ENCODE data around the gene CDC37. TPM values are rescaled to one million over a fixed set of nuclear protein-coding genes. Genes with fewer than 3 reads are reported as not detected.
A peak's percentile ranks its signal among the peaks of the same experiment; 100 is the strongest.

CDC37 gene
- polyA plus RNA-seq, 2 of the 4 experiments (the other 2 are of a cell fraction), result 152 to 214 TPM

DNA sequence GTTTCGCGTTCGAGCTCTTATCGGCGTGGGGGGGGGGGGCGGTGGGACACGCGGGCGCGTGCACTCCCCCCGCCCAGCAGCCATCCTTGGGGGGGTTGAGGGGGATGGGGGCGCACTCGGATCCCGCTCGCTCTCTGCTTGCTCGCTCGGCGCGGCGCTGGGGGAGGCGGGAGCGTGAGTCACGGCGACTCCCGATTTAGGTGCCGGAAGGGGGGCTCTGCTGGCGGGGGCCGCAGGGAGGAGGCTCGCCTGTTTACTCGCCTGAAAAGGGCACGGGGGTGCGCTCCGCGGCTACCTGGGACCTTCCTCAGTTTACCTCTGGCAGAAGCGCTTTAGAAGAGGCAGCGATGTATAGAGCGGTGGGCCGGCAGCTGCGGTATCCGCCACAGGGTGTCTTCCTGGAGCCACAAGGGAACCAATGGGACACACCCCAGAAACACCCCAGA, 15.9 kb upstream of the CDC37 start:
- no peak for FAIRE-seq

DNA sequence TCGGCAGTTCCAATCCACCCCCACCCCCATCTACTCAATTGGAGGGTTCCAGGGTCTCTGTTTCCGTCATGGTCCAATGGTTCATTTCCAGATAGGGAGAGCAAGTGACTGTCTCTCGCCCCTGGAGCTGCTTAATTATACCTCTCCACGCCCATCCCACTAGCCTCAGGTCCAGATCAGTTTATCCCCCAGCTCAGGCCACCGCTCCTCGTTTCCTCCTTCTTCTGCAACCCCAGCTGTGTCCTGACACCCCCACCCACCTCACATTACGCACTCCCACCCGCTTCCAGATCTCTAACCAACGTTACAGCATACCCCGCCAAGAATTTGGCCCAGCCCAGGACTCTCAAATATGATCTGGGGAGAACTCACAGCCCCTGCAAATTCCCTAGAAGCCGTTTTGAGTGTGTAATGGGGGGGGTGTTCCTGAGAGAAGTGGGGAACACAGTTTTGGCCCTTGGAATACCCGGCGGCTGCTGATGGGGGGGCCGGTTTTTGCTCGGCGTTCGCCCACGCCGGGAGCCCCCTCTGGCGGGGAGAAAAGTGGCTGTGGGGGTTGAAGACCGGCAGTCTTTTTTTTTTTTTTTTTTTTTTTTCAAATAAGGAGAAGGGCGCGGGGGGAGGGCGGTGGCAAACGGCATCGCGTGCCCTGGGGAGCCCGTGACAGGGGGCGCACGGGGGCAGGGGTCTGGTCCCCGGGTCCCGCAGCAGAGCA, 15.3 kb upstream of the CDC37 start:
- Histone ChIP-seq H3K4me2 (peak overlapping the region; percentile 95), H3K4me1 (peaks cover 25% of the 10 kb centered on the region), H3K27ac (peak overlapping the region; percentile 65 to 86), H3K4me3 (peak overlapping the region; percentile 52), H3K9me3 (0 out of 3 replicates have a peak, but pooled peaks cover 4% of the 10 kb centered on the region)
- 3% methylated on average over 21 of the region's 32 CpGs for WGBS (ENCODE audit: missing lambda C conversion rate)
- peak in 1 of 2 experiments; percentile 56 for DNase-seq (ENCODE audit: low read depth in 1 of 2, low spot score in 1 of 2)
- CTCF ChIA-PET, result interaction anchor here (0.8 to 7.1 kb wide), 10 partner anchors 9 to 231 kb away, joined by 3 to 172 read pairs (median 4); partner anchors contain the start of gene CDC37
- POLR2A ChIA-PET, result interaction anchor here (0.7 kb wide), 1 partner anchor 15 kb away, joined by 3 read pairs; the partner anchor contains the start of gene CDC37
- no peak for FAIRE-seq
- TF ChIP-seq NPAS2 (CRISPR knock-in tag; IDR thresholded peaks at IDR 0.05; ENCODE audit: borderline replicate concordance) (no peak), CBX8 (IDR thresholded peaks at IDR 0.05) (no peak), ZSCAN20 (CRISPR knock-in tag; IDR thresholded peaks at IDR 0.05) (no peak), NFE2L2 (conservative IDR thresholded peaks at IDR 0.05; ENCODE audit: low read length) (no peak), CEBPB (IDR thresholded peaks at IDR 0.05) (no peak), JUN (IDR thresholded peaks at IDR 0.05) (no peak), EHF (CRISPR knock-in tag; IDR thresholded peaks at IDR 0.05) (no peak), MAFK (IDR thresholded peaks at IDR 0.05; ENCODE audit: partially characterized antibody) (no peak)
- ATAC-seq, result peak; percentile 1 to 12; a peak in 3 of 6 replicates

More for the DNA sequence above, 15.9 kb upstream of the CDC37 start:
- Histone ChIP-seq H3K4me2 (peak overlapping the region; percentile 95), H3K27ac (peak overlapping the region; percentile 65 to 86), H3K4me3 (peak overlapping the region; percentile 52), H3K9me3 (0 out of 3 replicates have a peak, but pooled peaks cover 4% of the 10 kb centered on the region), H3K4me1 (peaks cover 30% of the 10 kb centered on the region)
- ATAC-seq, result peak; percentile 2 to 23; a peak in 3 of 6 replicates
- POLR2A ChIA-PET, result no interaction called here
- TF ChIP-seq FOSL2 (IDR thresholded peaks at IDR 0.05) (no peak), FOSL2 (CRISPR knock-in tag; IDR thresholded peaks at IDR 0.05) (peak; percentile 66), POLR2AphosphoS2 (conservative IDR thresholded peaks at IDR 0.05; ENCODE audit: low read length) (no peak), HOXA7 (CRISPR knock-in tag; IDR thresholded peaks at IDR 0.05) (no peak), KDM5A (IDR thresholded peaks at IDR 0.05) (no peak)
- 0% methylated on average over 6 of the region's 40 CpGs for WGBS (ENCODE audit: missing lambda C conversion rate)
- CTCF ChIA-PET, result interaction anchor here (1.0 kb wide), 1 partner anchor 231 kb away, joined by 3 read pairs; no protein-coding TSS in a partner anchor
- peak in 1 of 2 experiments; percentile 50 for DNase-seq (ENCODE audit: low read depth in 1 of 2, low spot score in 1 of 2)

DNA sequence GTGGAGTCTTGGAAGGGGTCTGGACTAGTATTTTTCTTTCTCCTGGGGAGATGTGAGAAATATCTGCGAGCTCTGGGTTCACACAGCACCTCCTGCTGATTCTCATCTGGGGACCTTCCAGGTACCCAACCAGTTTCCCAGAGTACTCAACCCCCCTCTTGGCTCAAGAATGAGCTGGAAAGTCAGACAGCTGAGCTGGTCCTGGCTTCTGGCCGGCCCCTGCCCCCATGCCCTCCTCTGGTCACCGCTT, 14.8 kb upstream of the CDC37 start:
- no peak for DNase-seq (ENCODE audit: low read depth in 1 of 2, low spot score in 1 of 2)
- peak overlapping the region; percentile 95 for H3K4me2 ChIP-seq
- CTCF ChIA-PET, result interaction anchor here (0.8 to 7.1 kb wide), 10 partner anchors 9 to 159 kb away, joined by 3 to 172 read pairs (median 4); partner anchors contain the start of gene CDC37

More for the DNA sequence above, 14.8 kb upstream of the CDC37 start:
- H3K9me3 ChIP-seq, result 0 out of 3 replicates have a peak, but pooled peaks cover 4% of the 10 kb centered on the region
- TF ChIP-seq NR3C1 (IDR thresholded peaks at IDR 0.05) (no peak), ZC3H11A (IDR thresholded peaks at IDR 0.05) (no peak), SMC3 (IDR thresholded peaks at IDR 0.05) (no peak)
- TF ChIP-seq, protein P1, sequence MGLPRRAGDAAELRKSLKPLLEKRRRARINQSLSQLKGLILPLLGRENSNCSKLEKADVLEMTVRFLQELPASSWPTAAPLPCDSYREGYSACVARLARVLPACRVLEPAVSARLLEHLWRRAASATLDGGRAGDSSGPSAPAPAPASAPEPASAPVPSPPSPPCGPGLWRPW (IDR thresholded peaks at IDR 0.05), result no peak
- TF ChIP-seq, protein P2, sequence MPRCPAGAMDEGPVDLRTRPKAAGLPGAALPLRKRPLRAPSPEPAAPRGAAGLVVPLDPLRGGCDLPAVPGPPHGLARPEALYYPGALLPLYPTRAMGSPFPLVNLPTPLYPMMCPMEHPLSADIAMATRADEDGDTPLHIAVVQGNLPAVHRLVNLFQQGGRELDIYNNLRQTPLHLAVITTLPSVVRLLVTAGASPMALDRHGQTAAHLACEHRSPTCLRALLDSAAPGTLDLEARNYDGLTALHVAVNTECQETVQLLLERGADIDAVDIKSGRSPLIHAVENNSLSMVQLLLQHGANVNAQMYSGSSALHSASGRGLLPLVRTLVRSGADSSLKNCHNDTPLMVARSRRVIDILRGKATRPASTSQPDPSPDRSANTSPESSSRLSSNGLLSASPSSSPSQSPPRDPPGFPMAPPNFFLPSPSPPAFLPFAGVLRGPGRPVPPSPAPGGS (IDR thresholded peaks at IDR 0.05), result no peak
- TF ChIP-seq, protein P3, sequence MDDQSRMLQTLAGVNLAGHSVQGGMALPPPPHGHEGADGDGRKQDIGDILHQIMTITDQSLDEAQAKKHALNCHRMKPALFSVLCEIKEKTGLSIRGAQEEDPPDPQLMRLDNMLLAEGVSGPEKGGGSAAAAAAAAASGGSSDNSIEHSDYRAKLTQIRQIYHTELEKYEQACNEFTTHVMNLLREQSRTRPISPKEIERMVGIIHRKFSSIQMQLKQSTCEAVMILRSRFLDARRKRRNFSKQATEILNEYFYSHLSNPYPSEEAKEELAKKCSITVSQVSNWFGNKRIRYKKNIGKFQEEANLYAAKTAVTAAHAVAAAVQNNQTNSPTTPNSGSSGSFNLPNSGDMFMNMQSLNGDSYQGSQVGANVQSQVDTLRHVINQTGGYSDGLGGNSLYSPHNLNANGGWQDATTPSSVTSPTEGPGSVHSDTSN (IDR thresholded peaks at IDR 0.05), result no peak
- peaks cover 24% of the 10 kb centered on the region for H3K4me1 ChIP-seq
- ATAC-seq (peak; percentile 6 to 17; a peak in 3 of 6 replicates), FAIRE-seq (no peak)
- peak overlapping the region; percentile 65 to 86 for H3K27ac ChIP-seq
- POLR2A ChIA-PET, result interaction anchor here (0.7 kb wide), 1 partner anchor 15 kb away, joined by 3 read pairs; the partner anchor contains the start of gene CDC37
- H3K4me3 ChIP-seq, result peak overlapping the region; percentile 52; the same call in 2 of the 3 replicates
- WGBS (ENCODE audit: missing lambda C conversion rate), result 0% methylated on average over 3 of the region's 3 CpGs
